HG03103 (cell line): ENCODE data around the gene ST6GALNAC3.
"Not testable (repeated sequence)": the region's sequence is repeated elsewhere in the genome, so short reads cannot be mapped to it uniquely, and the experiment has no call there.

ENCODE experiments used
- ATAC-seq: cut with Tn5 transposase; IDR thresholded peaks from one replicate; pipeline ENCODE4 v1.9.1; 2021; ENCODE audit warnings: low read depth; ENCODE audit not compliant: unreplicated experiment

Gene ST6GALNAC3

GRCh38 chr1:76074321-76075187 lies at the start of gene ST6GALNAC3:
ST6GALNAC3 (plus strand) TSS chr1:76074746.
- peak; percentile 78 for ATAC-seq

- no peak for ATAC-seq
These were observed 47.2 kb upstream of the ST6GALNAC3 start for GRCh38 chr1:76027341-76027740.

- ATAC-seq, result no peak
These were observed 45.2 kb upstream of the ST6GALNAC3 start for GRCh38 chr1:76029331-76029730.

DNA sequence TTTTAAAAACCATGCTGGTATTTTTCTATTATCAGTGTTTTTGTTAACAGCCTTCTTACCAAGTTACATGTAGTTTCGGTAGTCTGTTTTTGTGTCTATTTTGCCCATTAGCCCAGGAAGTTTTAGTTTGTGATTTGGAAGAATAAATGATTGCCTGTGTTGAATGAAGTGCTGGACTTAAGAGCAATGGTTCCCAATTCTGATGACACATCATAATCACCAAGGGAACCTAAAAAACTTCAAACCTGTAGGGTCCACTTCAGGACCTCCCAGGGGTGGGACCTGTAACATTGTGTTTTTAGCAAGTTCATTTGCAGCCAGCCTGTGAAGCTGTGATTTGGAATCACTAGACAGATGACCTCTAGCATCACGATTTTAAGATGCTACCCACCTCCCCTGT lies 43.0 kb upstream of the ST6GALNAC3 start:
- ATAC-seq, result no peak

- ATAC-seq, result no peak
These were observed 40.6 kb upstream of the ST6GALNAC3 start for GRCh38 chr1:76033800-76034475.

GRCh38 chr1:76035053-76035452 lies 39.5 kb upstream of the ST6GALNAC3 start:
- ATAC-seq, result no peak

DNA sequence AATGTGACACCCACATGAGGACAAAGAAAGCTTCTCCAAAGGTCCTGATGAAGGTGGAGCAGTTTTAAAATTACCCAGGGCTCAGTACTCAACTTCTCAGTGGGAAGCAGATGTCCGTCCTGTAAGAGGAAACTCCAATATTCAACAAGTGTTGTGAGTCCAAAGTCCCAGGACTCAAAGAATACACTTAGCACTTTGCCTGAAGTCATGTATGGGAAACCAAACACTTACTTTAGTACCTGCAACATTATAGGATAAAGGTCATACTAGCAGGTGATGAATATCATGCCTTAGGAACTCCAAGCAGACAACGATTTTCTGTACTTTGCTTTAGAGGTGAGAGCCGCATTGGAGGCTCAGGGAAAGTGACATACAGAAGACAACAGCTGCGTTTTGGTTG lies 37.2 kb upstream of the ST6GALNAC3 start:
- ATAC-seq, result no peak

DNA sequence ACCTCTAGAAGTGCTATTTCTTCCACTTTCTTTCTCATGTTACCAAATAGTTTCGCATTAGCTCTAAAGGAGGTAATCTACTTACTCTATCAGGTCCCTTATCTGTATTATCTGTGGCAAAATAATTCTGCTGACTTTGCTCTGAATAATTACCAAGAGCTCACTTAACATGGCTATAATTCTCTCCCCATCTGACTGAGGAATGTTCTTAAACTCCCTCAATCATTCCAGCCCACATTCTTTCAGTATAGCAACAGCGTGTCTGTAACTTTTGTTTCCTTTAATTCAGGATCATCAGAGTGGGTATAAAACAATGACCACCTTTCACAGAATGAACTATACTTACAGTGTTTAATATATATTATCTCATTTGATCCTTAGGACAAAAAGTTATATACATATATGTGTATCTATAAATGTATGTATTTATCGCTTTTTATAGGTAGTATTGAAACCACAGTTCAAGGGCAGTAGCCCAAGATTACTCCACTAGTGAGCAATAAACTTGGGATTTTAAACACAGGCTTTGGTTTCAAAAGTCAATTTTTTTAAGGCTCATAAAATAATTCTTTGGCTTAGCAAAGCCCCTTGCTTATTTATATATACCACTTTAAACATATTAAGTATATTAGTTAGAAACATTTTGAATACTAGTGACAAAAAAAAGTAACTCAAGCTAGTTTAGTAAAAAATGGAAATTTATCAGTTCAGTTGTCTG lies 36.1 kb upstream of the ST6GALNAC3 start:
- no peak for ATAC-seq

- ATAC-seq, result no peak
These were observed 28.4 kb upstream of the ST6GALNAC3 start for GRCh38 chr1:76046149-76046548.

DNA sequence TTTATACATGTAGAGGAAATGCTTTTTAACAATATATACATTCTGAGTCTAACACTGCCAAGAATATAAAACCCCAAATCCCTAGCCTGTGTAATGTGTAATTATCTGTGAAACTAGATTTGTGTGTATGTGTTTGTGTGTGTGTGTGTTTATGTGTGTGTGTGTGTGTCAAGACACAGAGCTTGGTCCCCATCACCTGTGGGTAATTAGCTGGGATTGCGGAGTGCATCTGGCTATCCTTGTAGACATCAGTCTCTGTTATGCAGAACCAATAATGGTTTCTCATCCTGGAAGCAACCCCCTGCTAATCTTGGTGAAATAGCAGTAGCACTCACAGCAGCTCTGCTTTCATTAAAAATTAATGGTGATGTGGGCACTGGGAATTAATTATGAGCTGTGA lies 26.3 kb upstream of the ST6GALNAC3 start:
- ATAC-seq, result no peak

DNA sequence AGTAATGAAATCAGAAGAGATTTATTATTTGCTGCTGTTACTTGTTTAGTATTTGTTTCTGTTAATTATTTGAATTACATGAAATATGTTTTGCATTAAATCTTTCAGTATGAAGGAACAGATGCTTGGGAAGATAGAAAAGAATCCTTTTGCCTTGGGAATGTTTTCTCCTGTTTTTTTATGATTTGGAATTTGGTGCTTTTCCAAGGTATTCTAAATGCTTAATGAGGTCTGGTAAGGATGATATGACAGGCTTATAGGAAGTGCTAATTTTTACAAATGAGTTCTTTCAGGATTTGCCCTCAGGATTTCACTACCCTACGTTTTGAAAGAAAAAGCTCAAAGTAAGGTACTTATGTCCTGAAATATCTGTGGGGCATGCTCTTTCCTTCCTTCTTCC lies 25.6 kb upstream of the ST6GALNAC3 start:
- ATAC-seq, result no peak

DNA sequence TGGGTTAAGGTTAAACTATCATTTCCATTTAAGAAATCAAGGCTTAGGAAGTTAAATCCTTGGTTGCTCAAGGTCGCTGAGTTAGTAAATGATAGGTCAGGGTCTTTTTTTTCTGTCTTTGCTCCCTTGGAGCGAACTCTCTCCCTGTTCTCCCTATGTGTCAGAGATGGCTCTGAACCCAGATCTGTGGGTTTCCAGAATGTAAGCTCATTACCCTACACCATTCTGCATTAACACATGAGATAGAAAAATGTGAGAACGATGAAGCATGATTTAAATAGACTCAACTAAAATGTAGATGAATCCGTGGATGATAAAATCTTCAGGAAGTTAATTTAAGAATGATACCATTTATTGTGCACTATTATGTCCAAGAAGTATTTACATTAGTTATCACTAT lies 25.0 kb upstream of the ST6GALNAC3 start:
- no peak for ATAC-seq

- not testable (repeated sequence) for ATAC-seq
These were observed 24.5 kb upstream of the ST6GALNAC3 start for GRCh38 chr1:76050073-76050472.

DNA sequence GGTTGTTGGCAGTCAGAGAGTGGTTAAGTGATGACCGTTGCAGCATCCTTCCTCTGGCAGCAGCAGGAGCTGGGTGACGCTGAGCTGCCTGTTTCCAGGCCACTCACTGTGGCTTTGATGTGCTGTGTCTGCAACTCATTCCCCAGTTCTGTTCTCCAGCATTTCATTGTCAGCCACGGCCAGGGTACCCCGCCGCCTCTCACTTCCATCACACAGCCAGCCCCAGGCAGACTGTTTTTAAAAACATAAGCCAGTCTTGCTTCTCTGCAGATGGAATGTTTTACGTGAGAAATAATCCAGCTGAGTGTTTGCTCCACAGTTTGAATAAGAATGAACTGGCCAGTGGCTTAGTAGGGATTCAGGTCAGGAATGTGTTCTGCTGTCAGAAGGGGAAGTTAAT lies 21.5 kb upstream of the ST6GALNAC3 start:
- ATAC-seq, result no peak

DNA sequence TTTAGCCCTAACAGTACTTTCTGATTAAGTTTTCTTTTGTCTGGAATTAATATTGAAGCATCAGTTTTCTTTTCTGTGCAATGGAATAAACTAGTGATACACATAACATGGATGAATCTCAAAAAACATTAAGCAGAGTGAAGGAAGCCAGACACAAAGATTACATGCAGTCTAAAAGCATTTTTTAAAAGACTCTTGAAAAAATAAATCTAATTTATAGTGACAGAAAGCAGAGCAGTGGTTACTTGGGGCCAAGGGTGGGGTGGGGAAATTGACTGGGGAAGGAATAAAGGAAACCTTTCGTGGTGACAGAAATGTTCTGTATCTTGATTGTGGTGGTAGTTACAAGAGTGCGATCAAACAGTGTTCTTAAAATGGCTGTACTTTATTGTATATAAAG lies 20.2 kb upstream of the ST6GALNAC3 start:
- no peak for ATAC-seq

- ATAC-seq, result no peak
These were observed 18.6 kb upstream of the ST6GALNAC3 start for GRCh38 chr1:76055987-76056386.

- no peak for ATAC-seq
These were observed 15.1 kb upstream of the ST6GALNAC3 start for GRCh38 chr1:76059451-76059850.

GRCh38 chr1:76065270-76065669 lies 9.3 kb upstream of the ST6GALNAC3 start:
- no peak for ATAC-seq

- no peak for ATAC-seq
These were observed 8.2 kb upstream of the ST6GALNAC3 start for GRCh38 chr1:76066394-76066793.

DNA sequence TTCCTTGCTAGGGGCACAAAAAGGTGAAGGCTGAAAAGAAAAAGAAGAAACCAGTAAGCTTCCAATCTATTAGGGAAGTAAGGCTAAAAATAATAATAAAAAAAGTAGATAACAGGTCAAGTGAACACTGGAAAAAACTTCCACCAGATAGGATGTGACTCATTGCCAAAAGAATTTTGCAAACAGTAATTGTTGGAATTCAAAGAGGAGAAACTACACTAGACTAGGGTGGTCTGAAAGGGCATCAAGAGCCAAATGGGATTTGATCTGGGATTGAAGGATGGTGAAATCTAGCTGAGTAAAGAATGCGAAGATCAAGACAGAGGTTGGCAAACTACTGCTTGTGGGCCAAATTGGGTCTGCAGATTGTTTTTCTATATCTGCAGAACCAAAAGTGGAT lies 6.0 kb upstream of the ST6GALNAC3 start:
- ATAC-seq, result no peak

GRCh38 chr1:76068953-76069561 lies 5.5 kb upstream of the ST6GALNAC3 start:
- no peak for ATAC-seq
